WI38 (cell line): ENCODE results near the gene RALGDS.
"Not testable (repeated sequence)": the region's sequence is repeated elsewhere in the genome, so short reads cannot be mapped to it uniquely, and the experiment has no call there.

Experiments used
- H3K4me3 ChIP-seq: 2 replicates; pipeline ENCODE4 v1.5.1; 2011; ENCODE audit warnings: low read depth, mild to moderate bottlenecking, control low read depth, low read length
- TF ChIP-seq, protein P1 (sequence below): IDR thresholded peaks from 2 replicates; pipeline ENCODE4 v1.5.1; 2012; ENCODE audit warnings: low read depth, mild to moderate bottlenecking, control low read depth, low read length

The RALGDS gene

DNA sequence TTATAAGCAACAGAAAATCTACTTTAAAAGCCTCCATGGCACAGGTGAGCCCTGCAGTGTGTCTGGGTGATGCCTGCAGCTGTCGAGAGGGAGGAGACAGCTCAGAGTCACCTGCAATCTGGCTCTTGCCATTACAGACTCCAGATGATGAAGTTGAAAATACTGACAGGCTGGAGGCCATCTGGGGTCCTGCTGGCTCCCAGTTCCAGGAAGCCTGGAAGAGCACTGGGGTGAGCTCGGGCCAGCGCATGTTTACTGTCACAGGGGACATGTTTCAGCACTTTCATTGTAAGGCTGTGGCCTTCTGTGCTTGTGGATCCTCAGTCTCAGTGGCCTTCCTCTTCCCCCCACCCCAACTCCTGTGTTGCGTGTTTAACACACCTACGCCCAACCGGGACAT is 30.9 kb downstream of the RALGDS start:
- no peak overlapping the region for H3K4me3 ChIP-seq
- TF ChIP-seq, protein P1, sequence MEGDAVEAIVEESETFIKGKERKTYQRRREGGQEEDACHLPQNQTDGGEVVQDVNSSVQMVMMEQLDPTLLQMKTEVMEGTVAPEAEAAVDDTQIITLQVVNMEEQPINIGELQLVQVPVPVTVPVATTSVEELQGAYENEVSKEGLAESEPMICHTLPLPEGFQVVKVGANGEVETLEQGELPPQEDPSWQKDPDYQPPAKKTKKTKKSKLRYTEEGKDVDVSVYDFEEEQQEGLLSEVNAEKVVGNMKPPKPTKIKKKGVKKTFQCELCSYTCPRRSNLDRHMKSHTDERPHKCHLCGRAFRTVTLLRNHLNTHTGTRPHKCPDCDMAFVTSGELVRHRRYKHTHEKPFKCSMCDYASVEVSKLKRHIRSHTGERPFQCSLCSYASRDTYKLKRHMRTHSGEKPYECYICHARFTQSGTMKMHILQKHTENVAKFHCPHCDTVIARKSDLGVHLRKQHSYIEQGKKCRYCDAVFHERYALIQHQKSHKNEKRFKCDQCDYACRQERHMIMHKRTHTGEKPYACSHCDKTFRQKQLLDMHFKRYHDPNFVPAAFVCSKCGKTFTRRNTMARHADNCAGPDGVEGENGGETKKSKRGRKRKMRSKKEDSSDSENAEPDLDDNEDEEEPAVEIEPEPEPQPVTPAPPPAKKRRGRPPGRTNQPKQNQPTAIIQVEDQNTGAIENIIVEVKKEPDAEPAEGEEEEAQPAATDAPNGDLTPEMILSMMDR, result no peak

DNA sequence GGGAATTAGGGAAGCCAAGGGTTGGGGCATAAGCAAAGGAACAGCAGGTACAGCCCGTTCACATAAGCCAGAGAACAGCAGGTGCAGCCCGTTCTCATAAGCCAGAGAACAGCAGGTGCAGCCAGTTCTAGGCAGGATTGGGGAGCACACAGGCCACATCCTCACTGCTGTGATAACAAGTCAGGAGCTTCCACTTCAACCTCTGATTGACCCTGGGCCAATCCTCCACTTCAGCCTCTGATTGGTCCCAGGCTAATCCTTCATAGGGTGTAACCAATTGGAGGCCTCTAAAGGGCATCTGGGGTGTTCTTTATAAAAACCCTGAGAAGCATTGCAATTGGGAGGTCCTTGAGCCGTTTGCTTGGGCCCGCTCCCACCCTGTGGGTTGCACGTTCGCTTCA is 31.8 kb downstream of the RALGDS start:
- H3K4me3 ChIP-seq, result no peak overlapping the region
- TF ChIP-seq, protein P1, result no peak

DNA sequence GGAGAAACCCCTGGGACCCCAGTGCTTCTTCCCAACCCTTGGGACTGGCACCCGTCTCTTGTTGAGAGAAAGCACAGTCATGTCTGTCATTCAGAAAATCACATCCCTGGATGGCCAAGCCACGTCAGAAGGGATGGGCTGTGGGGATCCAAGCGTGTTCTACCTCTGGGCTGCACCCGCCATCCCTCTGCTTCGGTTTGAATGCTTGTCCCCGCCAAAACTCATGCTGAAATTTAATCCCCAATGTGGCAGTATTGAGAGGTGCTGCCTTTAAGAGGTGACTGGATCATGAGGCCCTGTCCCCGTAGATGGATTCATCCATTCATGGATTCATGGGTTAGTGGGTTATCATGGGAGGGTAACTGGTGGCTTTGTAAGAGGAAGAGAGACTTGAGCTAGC is 32.3 kb downstream of the RALGDS start:
- TF ChIP-seq, protein P1, result no peak

DNA sequence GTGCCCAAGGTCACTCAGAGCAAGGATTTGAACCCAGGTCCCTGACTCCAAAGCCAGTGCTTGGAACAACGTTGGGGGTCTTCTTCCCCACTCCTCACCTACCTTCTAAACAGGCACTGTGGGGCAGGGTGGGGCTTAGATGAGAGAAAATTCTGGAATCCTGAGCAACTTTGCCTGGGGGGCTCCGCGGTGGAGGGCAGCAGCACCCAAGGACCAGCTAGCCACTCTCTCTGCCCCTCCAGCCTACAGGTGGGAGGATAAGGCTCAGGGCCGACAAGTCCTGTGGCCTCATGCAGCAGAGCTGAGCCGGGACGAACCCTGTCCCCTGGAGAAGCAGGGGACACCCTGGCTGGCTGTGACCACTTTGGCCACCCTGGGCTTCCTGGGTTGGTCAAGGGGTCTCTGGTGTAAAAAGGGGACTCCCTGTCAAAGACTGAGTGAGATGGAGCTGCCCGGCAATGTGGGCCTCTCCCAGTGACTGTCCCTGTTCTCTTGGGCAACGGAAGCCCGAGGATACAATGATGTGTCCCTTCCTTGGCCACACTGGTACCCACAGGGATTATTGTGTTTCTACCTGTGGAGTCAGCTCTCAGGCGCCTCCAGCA is 32.8 kb downstream of the RALGDS start:
- no peak overlapping the region for H3K4me3 ChIP-seq
- TF ChIP-seq, protein P1, result no peak

More for the DNA sequence above, 32.3 kb downstream of the RALGDS start:
- H3K4me3 ChIP-seq, result no peak overlapping the region

DNA sequence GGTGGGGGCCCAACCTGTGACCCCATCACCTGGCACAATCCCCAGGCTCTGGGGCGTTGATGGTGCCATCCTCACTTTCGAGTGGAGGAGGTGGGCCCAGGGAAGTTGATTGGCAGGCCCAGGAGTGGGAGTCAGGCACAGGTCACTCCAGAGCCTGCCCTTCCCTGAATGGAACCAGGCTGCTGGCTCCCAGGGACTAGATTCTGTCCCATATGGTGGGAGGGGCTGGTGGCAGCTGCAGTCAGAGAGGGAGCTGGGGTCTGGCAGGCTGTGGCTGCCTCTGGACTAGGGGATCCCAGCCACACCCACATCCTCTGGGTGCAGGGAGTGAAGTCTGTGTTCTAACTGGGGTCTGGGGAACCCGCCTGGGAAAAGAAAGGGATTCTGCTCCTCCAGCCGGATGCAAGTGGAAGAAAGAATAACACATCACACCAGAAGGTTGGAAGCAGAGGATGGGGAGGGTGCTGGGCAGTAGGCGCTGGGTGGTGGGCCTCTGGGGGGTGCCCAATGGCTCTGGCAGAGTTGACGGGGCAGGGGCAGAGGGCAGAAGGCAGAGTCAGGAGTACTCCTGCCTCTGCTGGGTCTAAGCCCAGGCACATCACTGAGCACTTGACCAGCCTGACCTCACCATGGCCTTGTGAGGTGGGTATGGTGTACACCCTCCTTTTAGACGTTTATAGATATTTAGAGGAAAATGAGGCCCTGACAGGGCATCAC is 33.5 kb downstream of the RALGDS start:
- H3K4me3 ChIP-seq, result no peak overlapping the region
- TF ChIP-seq, protein P1, result no peak

DNA sequence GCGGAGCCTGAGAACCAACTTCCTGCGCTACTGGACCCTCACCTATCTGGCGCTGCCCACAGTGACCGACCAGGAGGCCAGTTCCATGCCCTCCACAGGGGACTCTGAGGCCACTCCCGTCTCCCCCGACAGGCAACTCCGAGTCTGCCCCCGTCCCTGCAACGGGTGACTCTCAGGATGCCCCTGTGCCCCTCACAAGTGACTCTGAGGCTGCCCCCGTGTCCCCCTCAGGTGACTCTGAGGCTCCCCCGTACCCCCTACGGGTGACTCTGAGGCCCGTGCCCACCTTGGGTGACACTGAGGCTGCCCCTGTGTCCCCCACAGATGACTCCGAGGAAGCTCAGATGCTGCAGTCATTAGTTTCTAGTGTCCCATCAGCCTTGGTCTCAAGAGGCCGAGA is 34.1 kb downstream of the RALGDS start:
- TF ChIP-seq, protein P1, result no peak

DNA sequence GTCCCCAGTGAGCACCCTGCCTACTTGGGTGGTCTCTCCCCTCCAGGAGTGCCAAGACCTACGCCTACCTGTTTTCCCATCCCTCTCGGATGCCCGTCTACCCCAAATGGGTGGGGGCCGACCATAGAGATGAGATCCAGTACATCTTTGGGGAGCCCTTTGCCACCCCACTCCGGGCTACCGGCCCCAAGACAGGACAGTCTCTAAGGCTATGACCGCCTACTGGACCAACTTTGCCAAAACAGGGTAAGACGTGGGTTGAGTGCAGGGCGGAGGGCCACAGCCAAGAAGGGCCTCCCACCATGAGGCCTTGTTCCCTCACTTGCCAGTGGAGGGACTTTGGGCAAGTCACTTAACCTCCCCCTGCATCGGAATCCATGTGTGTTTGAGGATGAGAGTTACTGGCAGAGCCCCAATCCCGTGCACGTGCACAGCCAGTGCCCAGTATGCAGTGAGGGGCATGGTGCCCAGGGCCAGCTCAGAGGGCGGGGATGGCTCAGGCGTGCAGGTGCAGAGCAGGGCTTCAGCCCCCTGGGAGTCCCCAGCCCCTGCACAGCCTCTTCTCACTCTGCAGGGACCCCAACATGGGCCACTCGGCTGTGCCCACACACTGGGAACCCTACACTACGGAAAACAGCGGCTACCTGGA is 34.7 kb downstream of the RALGDS start:
- not testable (repeated sequence) for H3K4me3 ChIP-seq

More for the DNA sequence above, 34.1 kb downstream of the RALGDS start:
- no peak overlapping the region for H3K4me3 ChIP-seq

DNA sequence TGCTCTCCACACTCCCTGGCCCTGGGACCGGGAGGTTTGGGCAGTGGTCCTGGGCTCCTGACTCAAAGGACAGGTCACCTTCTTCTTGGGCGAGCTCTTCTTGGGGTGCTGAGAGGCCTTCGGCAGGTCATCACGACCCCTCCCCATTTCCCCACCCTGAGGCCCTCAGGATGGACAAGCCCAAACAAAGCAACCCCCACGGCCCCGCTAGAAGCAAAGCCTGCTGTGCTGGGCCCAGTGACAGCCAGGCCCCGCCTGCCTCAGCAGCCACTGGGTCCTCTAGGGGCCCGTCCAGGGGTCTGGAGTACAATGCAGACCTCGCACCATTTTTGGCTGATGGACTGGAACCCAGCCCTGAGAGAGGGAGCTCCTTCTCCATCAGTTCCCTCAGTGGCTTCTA is 37.4 kb downstream of the RALGDS start:
- H3K4me3 ChIP-seq, result not testable (repeated sequence)

DNA sequence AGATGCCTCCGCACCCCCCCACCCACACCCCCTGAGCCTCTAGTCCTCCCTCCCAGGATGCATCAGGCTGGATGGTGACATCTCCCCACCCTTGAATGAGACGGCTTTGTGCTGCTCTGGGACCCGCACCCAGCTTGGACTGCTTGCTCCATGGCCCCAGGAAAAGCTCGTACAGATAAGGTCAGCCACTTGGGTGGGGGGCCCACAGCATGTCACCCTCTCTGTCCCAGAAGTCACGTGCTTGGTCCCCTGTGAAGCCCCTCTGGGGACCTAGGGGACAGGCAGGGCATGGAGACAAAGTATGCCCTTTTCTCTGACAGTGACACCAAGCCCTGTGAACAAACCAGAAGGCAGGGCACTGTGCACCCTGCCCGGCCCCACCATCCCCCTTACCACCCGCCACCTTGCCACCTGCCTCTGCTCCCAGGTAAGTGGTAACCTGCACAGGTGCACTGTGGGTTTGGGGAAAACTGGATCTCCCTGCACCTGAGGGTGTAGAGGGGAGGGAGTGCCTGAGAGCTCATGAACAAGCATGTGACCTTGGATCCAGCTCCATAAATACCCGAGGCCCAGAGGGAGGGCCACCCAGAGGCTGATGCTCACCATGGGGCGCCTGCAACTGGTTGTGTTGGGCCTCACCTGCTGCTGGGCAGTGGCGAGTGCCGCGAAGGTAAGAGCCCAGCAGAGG is 38.9 kb downstream of the RALGDS start:
- H3K4me3 ChIP-seq, result not testable (repeated sequence)

DNA sequence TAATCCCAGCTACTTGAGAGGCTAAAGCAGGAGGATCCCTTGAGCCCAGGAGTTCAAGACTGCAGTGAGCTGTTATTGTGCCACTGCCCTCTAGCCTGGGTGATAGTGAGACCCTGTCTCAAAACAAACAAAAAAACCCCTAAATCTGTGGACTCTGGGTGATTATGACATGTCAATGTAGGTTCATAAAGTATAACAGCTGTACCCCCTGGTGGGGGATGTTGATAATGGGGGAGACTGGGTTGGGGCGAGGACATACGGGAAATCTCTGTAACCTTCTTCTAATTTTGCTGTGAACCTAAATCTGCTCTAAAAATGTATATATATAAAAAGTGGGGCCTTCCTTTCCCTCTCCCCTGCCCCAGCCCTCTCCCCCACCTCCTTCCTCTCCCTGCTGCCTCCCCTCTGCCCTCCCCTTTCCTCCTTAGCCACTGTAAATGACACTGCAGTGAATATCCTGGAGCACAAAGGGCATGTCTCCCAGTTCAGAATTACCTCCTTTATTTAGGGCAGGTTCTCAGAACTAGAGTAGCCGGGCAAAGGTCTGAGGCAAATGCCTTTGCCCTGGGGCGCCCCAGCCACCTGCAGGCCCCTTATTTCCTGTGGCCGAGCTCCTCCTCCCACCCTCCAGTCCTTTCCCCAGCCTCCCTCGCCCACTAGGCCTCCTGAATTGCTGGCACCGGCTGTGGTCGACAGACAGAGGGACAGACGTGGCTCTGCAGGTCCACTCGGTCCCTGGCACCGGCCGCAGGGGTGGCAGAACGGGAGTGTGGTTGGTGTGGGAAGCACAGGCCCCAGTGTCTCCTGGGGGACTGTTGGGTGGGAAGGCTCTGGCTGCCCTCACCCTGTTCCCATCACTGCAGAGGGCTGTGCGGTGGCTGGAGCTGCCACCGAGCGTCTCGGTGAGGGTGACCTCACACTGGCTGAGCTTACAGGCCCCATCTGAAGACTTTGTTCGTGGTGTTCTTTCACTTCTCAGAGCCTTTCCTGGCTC is 40.0 kb downstream of the RALGDS start:
- not testable (repeated sequence) for H3K4me3 ChIP-seq
